IMR-90 (cell line): ENCODE data around the gene SOCS6. TPM values are rescaled to one million over a fixed set of nuclear protein-coding genes. Genes with fewer than 3 reads are reported as not detected.

Experiments used
- ATAC-seq: fragments of 200-7000 bp; cut with Tn5 transposase; 2 replicates; pipeline ENCODE4 v1.9.1; 2020; ENCODE audit warnings: low read depth, mild to moderate bottlenecking, moderate library complexity
- BruUV-seq: library from RNA; stranded (reverse); fragments of 400-500 nt; replicated peaks from 2 replicates; lab custom pipeline; 2021; lab: Mats Ljungman, UMichigan
- CTCF ChIA-PET: fragments of 300-600 bp; formaldehyde crosslinking; extraction: SDS; loops from one replicate; lab custom pipeline; 2021; ENCODE audit warnings: antibody characterized with exemption; lab: Yijun Ruan, JAX
- POLR2A ChIA-PET: fragments of 300-600 bp; sonication (Branson Sonifier 250); formaldehyde crosslinking; loops from one replicate; lab custom pipeline; 2022; ENCODE audit warnings: antibody characterized with exemption; ENCODE audit not compliant: unreplicated experiment; lab: Charles Lee
- DNase-seq: peaks from one replicate; pipeline ENCODE4 v3.0.0; 2013
- H2AFZ ChIP-seq: replicated peaks from 2 replicates; pipeline ENCODE3; 2013; ENCODE audit warnings: low read length, mild to moderate bottlenecking; ENCODE audit not compliant: poor library complexity
- H2AK5ac ChIP-seq: 2 replicates; pipeline ENCODE4 v1.6.1; 2013; ENCODE audit warnings: low read depth, low read length, inconsistent platforms
- H2AK9ac ChIP-seq: replicated peaks from 2 replicates; pipeline ENCODE3; 2013; ENCODE audit warnings: mild to moderate bottlenecking, low read depth, low read length, moderate library complexity; ENCODE audit not compliant: poor library complexity
- H2BK120ac ChIP-seq: 2 replicates; pipeline ENCODE4 v1.6.1; 2013; ENCODE audit warnings: low read depth, low read length, inconsistent platforms
- H2BK15ac ChIP-seq: 3 replicates; pipeline ENCODE4 v1.6.1; 2013; ENCODE audit warnings: low read depth, low read length, inconsistent platforms
- H2BK20ac ChIP-seq: 2 replicates; pipeline ENCODE4 v1.6.1; 2013; ENCODE audit warnings: low read depth, mild to moderate bottlenecking, inconsistent platforms, low read length, moderate library complexity
- H2BK5ac ChIP-seq: 2 replicates; pipeline ENCODE4 v1.6.1; 2013; ENCODE audit warnings: mild to moderate bottlenecking, low read depth, low read length, inconsistent platforms; ENCODE audit not compliant: poor library complexity, severe bottlenecking
- H3K14ac ChIP-seq: replicated peaks from 2 replicates; pipeline ENCODE4 v1.6.1; 2013; ENCODE audit warnings: low read depth, low read length, inconsistent platforms
- H3K18ac ChIP-seq: 2 replicates; pipeline ENCODE4 v1.6.1; 2013; ENCODE audit warnings: low read depth, low read length, control low read depth
- H3K23ac ChIP-seq: 2 replicates; pipeline ENCODE4 v1.6.1; 2013; ENCODE audit warnings: low read depth, low read length, inconsistent platforms
- H3K27ac ChIP-seq: 2 replicates; pipeline ENCODE4 v1.5.1; 2013; ENCODE audit warnings: mild to moderate bottlenecking, control low read depth, low read length; ENCODE audit not compliant: insufficient read depth
- H3K27me3 ChIP-seq: 2 replicates; pipeline ENCODE4 v1.6.1; 2013; ENCODE audit warnings: low read length; ENCODE audit not compliant: control insufficient read depth, insufficient read depth
- H3K36me3 ChIP-seq: 2 replicates; pipeline ENCODE4 v1.6.1; 2013; ENCODE audit warnings: low read length, mixed read lengths; ENCODE audit not compliant: control insufficient read depth, insufficient read depth
- H3K4ac ChIP-seq: 2 replicates; pipeline ENCODE4 v1.6.1; 2013; ENCODE audit warnings: low read depth, low read length, inconsistent platforms
- H3K4me1 ChIP-seq: 2 replicates; pipeline ENCODE4 v1.6.1; 2013; ENCODE audit warnings: low read length, mixed read lengths; ENCODE audit not compliant: control insufficient read depth, insufficient read depth
- H3K4me2 ChIP-seq: 2 replicates; pipeline ENCODE4 v1.6.1; 2013; ENCODE audit warnings: low read depth, mild to moderate bottlenecking, control low read depth, low read length, moderate library complexity
- H3K4me3 ChIP-seq: 2 replicates; pipeline ENCODE4 v1.5.1; 2013; ENCODE audit warnings: low read depth, mild to moderate bottlenecking, control low read depth, low read length, moderate library complexity; ENCODE audit not compliant: insufficient read depth
- H3K56ac ChIP-seq: 2 replicates; pipeline ENCODE4 v1.6.1; 2013; ENCODE audit warnings: low read length, inconsistent platforms; ENCODE audit not compliant: insufficient read depth; ENCODE audit errors: extremely low read depth
- H3K79me1 ChIP-seq, 2 experiments: 2 replicates each; pipeline ENCODE4 v1.6.1; 2013; ENCODE audit warnings: low read length in 2 of 2, inconsistent platforms in 1 of 2, low read depth in 1 of 2
- H3K9ac ChIP-seq: 2 replicates; pipeline ENCODE4 v1.6.1; 2013; ENCODE audit warnings: low read depth, low read length, control low read depth
- H3K9me1 ChIP-seq: 2 replicates; pipeline ENCODE4 v1.6.1; 2013; ENCODE audit warnings: low read length, inconsistent platforms; ENCODE audit not compliant: insufficient read depth
- H3K9me3 ChIP-seq: 2 replicates; pipeline ENCODE4 v1.6.1; 2013; ENCODE audit warnings: low read length; ENCODE audit not compliant: control insufficient read depth, insufficient read depth
- H4K20me1 ChIP-seq: 2 replicates; pipeline ENCODE4 v1.6.1; 2013; ENCODE audit warnings: low read length, inconsistent platforms; ENCODE audit not compliant: insufficient read depth
- H4K5ac ChIP-seq: 2 replicates; pipeline ENCODE4 v1.6.1; 2013; ENCODE audit warnings: mild to moderate bottlenecking, low read depth, low read length, control low read depth
- H4K8ac ChIP-seq, 2 experiments: 2 replicates each; pipeline ENCODE4 v1.6.1; 2013; ENCODE audit warnings: low read depth in 2 of 2, low read length in 2 of 2, control low read depth in 1 of 2, inconsistent platforms in 1 of 2
- H4K91ac ChIP-seq: 2 replicates; pipeline ENCODE4 v1.6.1; 2013; ENCODE audit warnings: low read depth, low read length, inconsistent platforms; ENCODE audit not compliant: insufficient read depth
- BHLHE40 ChIP-seq: fragments of 150-350 bp; IDR thresholded peaks from 2 replicates; pipeline ENCODE4 v1.6.1; 2016; ENCODE audit warnings: mild to moderate bottlenecking, low read depth, low read length
- CEBPB ChIP-seq: IDR thresholded peaks from 2 replicates; pipeline ENCODE4 v1.6.1; 2012; ENCODE audit warnings: low read depth, low read length, improper control_type of control experiment
- CHD1 ChIP-seq: IDR thresholded peaks from 2 replicates; pipeline ENCODE4 v1.6.1; 2012; ENCODE audit warnings: low read depth, low read length, improper control_type of control experiment
- FOS ChIP-seq: fragments of 150-350 bp; IDR thresholded peaks from 2 replicates; pipeline ENCODE4 v1.6.1; 2016; ENCODE audit warnings: low read depth, low read length
- MAFK ChIP-seq: IDR thresholded peaks from 2 replicates; pipeline ENCODE4 v1.6.1; 2012; ENCODE audit warnings: low read depth, low read length, improper control_type of control experiment
- MAZ ChIP-seq: IDR thresholded peaks from 2 replicates; pipeline ENCODE4 v1.6.1; 2012; ENCODE audit warnings: low read depth, mild to moderate bottlenecking, low read length, improper control_type of control experiment, moderate library complexity, borderline replicate concordance
- MXI1 ChIP-seq: IDR thresholded peaks from 2 replicates; pipeline ENCODE4 v1.6.1; 2012; ENCODE audit warnings: low read depth, mild to moderate bottlenecking, low read length, moderate library complexity, borderline replicate concordance
- NFE2L2 ChIP-seq: fragments of 150-350 bp; IDR thresholded peaks from 2 replicates; pipeline ENCODE4 v1.6.1; 2016; ENCODE audit warnings: low read depth, mild to moderate bottlenecking, low read length
- POLR2A ChIP-seq: IDR thresholded peaks from 2 replicates; pipeline ENCODE4 v1.6.1; 2012; ENCODE audit warnings: mild to moderate bottlenecking, low read depth, low read length
- RAD21 ChIP-seq: IDR thresholded peaks from 2 replicates; pipeline ENCODE4 v1.6.1; 2012; ENCODE audit warnings: low read length, improper control_type of control experiment
- RCOR1 ChIP-seq: IDR thresholded peaks from 2 replicates; pipeline ENCODE4 v1.6.1; 2012; ENCODE audit warnings: mild to moderate bottlenecking, low read length, improper control_type of control experiment; ENCODE audit not compliant: insufficient replicate concordance
- SMC3 ChIP-seq: fragments of 150-350 bp; IDR thresholded peaks from 2 replicates; pipeline ENCODE4 v1.6.1; 2016; ENCODE audit warnings: low read depth, mild to moderate bottlenecking, antibody characterized with exemption, low read length, moderate library complexity
- USF2 ChIP-seq: fragments of 150-350 bp; IDR thresholded peaks from 2 replicates; pipeline ENCODE4 v1.6.1; 2017; ENCODE audit warnings: mild to moderate bottlenecking, antibody characterized with exemption, low read length, low read depth
- dilution Hi-C: fragments of 300-500 bp; cut with HindIII; formaldehyde crosslinking; loops from one replicate; pipeline ENCODE4 v1.14.3; 2018; ENCODE audit warnings: low sequenced_read_pairs; ENCODE audit not compliant: unreplicated experiment
- in situ Hi-C: fragments of 300-500 bp; cut with MboI; formaldehyde crosslinking; loops from 3 replicates; pipeline ENCODE4 v1.14.3; 2019; ENCODE audit warnings: low sequenced_read_pairs, inconsistent platforms, mixed read lengths
- intact Hi-C: fragments of 100-400 bp; cut with micrococcal nuclease; formaldehyde crosslinking; loops from 2 replicates; pipeline ENCODE4 v1.10.0; 2022
- polyA plus RNA-seq, 3 experiments: library from polyadenylated mRNA; depleted of rRNA; stranded (reverse); fragments of >200 nt; gene quantifications; 2 replicates each; pipeline ENCODE4 v1.2.3, GENCODE V29; 2012; ENCODE audit warnings: low replicate concordance in 1 of 3
- total RNA-seq: library from RNA; depleted of rRNA; stranded (reverse); fragments of >200 nt; gene quantifications from 2 replicates; pipeline ENCODE4 v1.2.3, GENCODE V29; 2012
- TF ChIP-seq, protein P1 (sequence below): fragments of 150-350 bp; IDR thresholded peaks from 2 replicates; pipeline ENCODE4 v1.6.1; 2016; ENCODE audit warnings: low read depth, mild to moderate bottlenecking, low read length, moderate library complexity, borderline replicate concordance

The SOCS6 gene
- total and polyA plus RNA-seq, 2 of the 4 experiments (the other 2 are of a cell fraction) = 21.3 to 57.4 TPM

DNA sequence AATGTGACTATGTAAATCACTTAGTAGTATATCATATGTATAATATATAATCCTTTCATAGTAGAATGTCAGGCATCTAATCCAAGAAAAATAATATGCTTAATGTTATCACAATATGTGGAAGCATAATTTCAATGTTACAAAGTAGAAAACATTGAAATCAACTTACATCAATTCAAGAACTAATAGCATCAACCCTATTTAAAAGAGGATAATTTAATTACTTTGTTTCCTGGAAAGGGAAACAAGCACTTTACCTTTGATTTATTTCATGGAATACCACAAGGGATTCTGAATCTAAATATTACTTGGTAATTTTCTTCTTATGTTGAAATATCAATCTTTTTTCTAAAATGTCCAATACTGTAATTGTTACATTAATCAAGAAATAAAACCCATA is 30.6 kb upstream of the SOCS6 start:
- no TSS peak for BruUV-seq
- no peaks in the 10 kb centered on the region for H4K20me1 ChIP-seq
- in situ Hi-C loops = no loop called here
- no peak overlapping the region for H3K14ac ChIP-seq
- no peak overlapping the region for H2BK120ac ChIP-seq
- H3K27ac ChIP-seq = no peak overlapping the region
- no peaks in the 10 kb centered on the region for H3K9me3 ChIP-seq
- H2BK15ac ChIP-seq = no peak overlapping the region
- no peak overlapping the region for H3K9ac ChIP-seq
- no peak for ATAC-seq
- H3K79me1 ChIP-seq = no peaks in the 10 kb centered on the region
- no peak overlapping the region for H3K56ac ChIP-seq
- no peaks in the 10 kb centered on the region for H3K9me1 ChIP-seq
- H3K4me3 ChIP-seq = no peak overlapping the region
- H4K91ac ChIP-seq = no peak overlapping the region
- H3K27me3 ChIP-seq = no peaks in the 10 kb centered on the region
- dilution Hi-C loops = no loop called here
- H2BK20ac ChIP-seq = no peak overlapping the region
- no peak for DNase-seq
- H2BK5ac ChIP-seq = no peak overlapping the region
- H2AK5ac ChIP-seq = no peak overlapping the region
- no peak overlapping the region for H3K4ac ChIP-seq
- H3K18ac ChIP-seq = no peak overlapping the region
- H2AK9ac ChIP-seq = no peak overlapping the region
- H3K4me2 ChIP-seq = no peak overlapping the region
- TF ChIP-seq, protein P1, sequence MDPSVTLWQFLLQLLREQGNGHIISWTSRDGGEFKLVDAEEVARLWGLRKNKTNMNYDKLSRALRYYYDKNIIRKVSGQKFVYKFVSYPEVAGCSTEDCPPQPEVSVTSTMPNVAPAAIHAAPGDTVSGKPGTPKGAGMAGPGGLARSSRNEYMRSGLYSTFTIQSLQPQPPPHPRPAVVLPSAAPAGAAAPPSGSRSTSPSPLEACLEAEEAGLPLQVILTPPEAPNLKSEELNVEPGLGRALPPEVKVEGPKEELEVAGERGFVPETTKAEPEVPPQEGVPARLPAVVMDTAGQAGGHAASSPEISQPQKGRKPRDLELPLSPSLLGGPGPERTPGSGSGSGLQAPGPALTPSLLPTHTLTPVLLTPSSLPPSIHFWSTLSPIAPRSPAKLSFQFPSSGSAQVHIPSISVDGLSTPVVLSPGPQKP = no peak
- no peak for TF ChIP-seq NFE2L2
- no peak for TF ChIP-seq RCOR1
- no peak for TF ChIP-seq BHLHE40
- TF ChIP-seq MAFK = no peak
- no peak for TF ChIP-seq MXI1
- no peak for TF ChIP-seq POLR2A
- TF ChIP-seq USF2 = no peak
- TF ChIP-seq SMC3 = no peak
- TF ChIP-seq FOS = no peak
- TF ChIP-seq CEBPB = no peak
- TF ChIP-seq CHD1 = no peak
- TF ChIP-seq RAD21 = no peak
- TF ChIP-seq MAZ = no peak
- H3K36me3 ChIP-seq = no peaks in the 10 kb centered on the region
- no peaks in the 10 kb centered on the region for H3K4me1 ChIP-seq
- no peak overlapping the region for H2AFZ ChIP-seq
- H3K23ac ChIP-seq = no peak overlapping the region
- ChIA-PET POLR2A (no interaction called here), CTCF (no interaction called here)
- intact Hi-C loops = no loop called here
- no peak overlapping the region for H4K5ac ChIP-seq
- H4K8ac ChIP-seq = no peak overlapping the region
